ENCODE measurements around the gene RIPK1. TPM values are rescaled to one million over a fixed set of nuclear protein-coding genes. Genes with fewer than 3 reads are reported as not detected.
"Not testable (repeated sequence)": the region's sequence is repeated elsewhere in the genome, so short reads cannot be mapped to it uniquely, and the experiment has no call there.

Gene RIPK1
- total RNA-seq, 1 experiment from 2014 or later: 14.8 TPM

- ChIA-PET POLR2A (ENCODE audit: unreplicated experiment) (no interaction called here), CTCF (interaction anchor here (0.6 to 1.1 kb wide), 2 partner anchors 10 to 103 kb away, joined by 3 to 4 read pairs; no protein-coding TSS in a partner anchor)
- no peaks in the 10 kb centered on the region for H3K9me3 ChIP-seq (ENCODE audit: insufficient read depth, low read depth)
These were observed 79.8 kb downstream of the RIPK1 start for GRCh38 chr6:3147914-3148757.

GRCh38 chr6:3151691-3152090 lies 83.4 kb downstream of the RIPK1 start:
- no peak for DNase-seq
- intact Hi-C loops (cut with micrococcal nuclease; ENCODE audit: unreplicated experiment): no loop called here
- Histone ChIP-seq H3F3A (ENCODE audit: insufficient read depth, low read depth) (no peaks in the 10 kb centered on the region), H3K9me2 (ENCODE audit: insufficient read depth) (no peaks in the 10 kb centered on the region), H3K4me1 (replicated peaks; ENCODE audit: insufficient read depth) (no peaks in the 10 kb centered on the region), H3K27ac (no peak overlapping the region), H3K4me2 (no peak overlapping the region), H4K20me1 (ENCODE audit: insufficient read depth) (no peaks in the 10 kb centered on the region), H3K27me3 (ENCODE audit: insufficient read depth, low read depth) (no peaks in the 10 kb centered on the region), H3K4me3 (no peak overlapping the region), H2AFZ (no peak overlapping the region), H3K9me3 (ENCODE audit: insufficient read depth, low read depth) (no peaks in the 10 kb centered on the region), H3K79me2 (ENCODE audit: low read depth) (no peaks in the 10 kb centered on the region), H3K36me3 (ENCODE audit: low read depth) (no peaks in the 10 kb centered on the region; the same call in 1 of the 2 replicates)
- CTCF ChIA-PET: no interaction called here
- BruUV-seq (replicated peaks): no TSS peak
- POLR2A ChIA-PET (ENCODE audit: unreplicated experiment): no interaction called here
- TF ChIP-seq CTCF (conservative IDR thresholded peaks at IDR 0.05): no peak
- no peak for TF ChIP-seq EZH2 (IDR thresholded peaks at IDR 0.05; ENCODE audit: low read depth)

More at GRCh38 chr6:3147914-3148757, 79.8 kb downstream of the RIPK1 start:
- TF ChIP-seq CTCF (conservative IDR thresholded peaks at IDR 0.05): no peak
- TF ChIP-seq EZH2 (IDR thresholded peaks at IDR 0.05; ENCODE audit: low read depth): no peak
- Histone ChIP-seq H4K20me1 (ENCODE audit: insufficient read depth) (no peaks in the 10 kb centered on the region), H3K27ac (no peak overlapping the region), H3K9me2 (ENCODE audit: insufficient read depth) (no peaks in the 10 kb centered on the region), H3K4me1 (replicated peaks; ENCODE audit: insufficient read depth) (no peaks in the 10 kb centered on the region), H3K79me2 (ENCODE audit: low read depth) (no peaks in the 10 kb centered on the region), H3K4me2 (no peak overlapping the region), H3K4me3 (no peak overlapping the region), H2AFZ (no peak overlapping the region), H3F3A (ENCODE audit: insufficient read depth, low read depth) (no peaks in the 10 kb centered on the region), H3K27me3 (ENCODE audit: insufficient read depth, low read depth) (no peaks in the 10 kb centered on the region), H3K36me3 (ENCODE audit: low read depth) (no peaks in the 10 kb centered on the region; the same call in 1 of the 2 replicates)
- DNase-seq: no peak
- intact Hi-C loops (cut with micrococcal nuclease; ENCODE audit: unreplicated experiment): no loop called here
- no TSS peak for BruUV-seq (replicated peaks)

DNA sequence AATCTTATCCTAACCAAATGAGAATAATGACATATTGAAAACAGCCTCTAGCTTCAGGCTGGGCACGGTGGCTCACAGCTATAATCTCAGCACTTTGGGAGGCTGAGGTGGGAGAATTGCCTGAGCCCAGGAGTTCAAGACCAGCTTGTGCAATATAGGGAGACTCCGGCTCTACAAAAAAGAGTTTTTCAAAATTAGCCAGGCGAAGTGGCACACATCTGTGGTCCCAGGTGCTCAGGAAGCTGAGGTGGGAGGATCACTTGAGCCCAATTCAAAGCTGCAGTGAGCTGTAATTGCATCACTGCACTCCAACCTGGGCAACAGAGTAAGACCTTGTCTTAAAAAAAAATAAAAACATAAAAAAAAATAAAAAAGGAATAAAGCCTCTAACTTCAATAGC lies 84.4 kb downstream of the RIPK1 start:
- ChIA-PET POLR2A (ENCODE audit: unreplicated experiment) (no interaction called here), CTCF (interaction anchor here (0.6 kb wide), 1 partner anchor 19 kb away, joined by 8 read pairs; no protein-coding TSS in a partner anchor)
- no peaks in the 10 kb centered on the region for H4K20me1 ChIP-seq (ENCODE audit: insufficient read depth)
- no peak for TF ChIP-seq EZH2 (IDR thresholded peaks at IDR 0.05; ENCODE audit: low read depth)
- no peak for TF ChIP-seq CTCF (conservative IDR thresholded peaks at IDR 0.05)
- no peak overlapping the region for H2AFZ ChIP-seq
- H3K36me3 ChIP-seq (ENCODE audit: low read depth): no peaks in the 10 kb centered on the region; the same call in 1 of the 2 replicates
- no peak overlapping the region for H3K4me3 ChIP-seq
- H3K4me2 ChIP-seq: no peak overlapping the region
- no peaks in the 10 kb centered on the region for H3K9me2 ChIP-seq (ENCODE audit: insufficient read depth)
- intact Hi-C loops (cut with micrococcal nuclease; ENCODE audit: unreplicated experiment): no loop called here
- no peaks in the 10 kb centered on the region for H3F3A ChIP-seq (ENCODE audit: insufficient read depth, low read depth)
- no peaks in the 10 kb centered on the region for H3K4me1 ChIP-seq (replicated peaks; ENCODE audit: insufficient read depth)
- H3K79me2 ChIP-seq (ENCODE audit: low read depth): no peaks in the 10 kb centered on the region
- no peak for DNase-seq
- no TSS peak for BruUV-seq (replicated peaks)
- H3K27me3 ChIP-seq (ENCODE audit: insufficient read depth, low read depth): no peaks in the 10 kb centered on the region
- no peaks in the 10 kb centered on the region for H3K9me3 ChIP-seq (ENCODE audit: insufficient read depth, low read depth)
- no peak overlapping the region for H3K27ac ChIP-seq

DNA sequence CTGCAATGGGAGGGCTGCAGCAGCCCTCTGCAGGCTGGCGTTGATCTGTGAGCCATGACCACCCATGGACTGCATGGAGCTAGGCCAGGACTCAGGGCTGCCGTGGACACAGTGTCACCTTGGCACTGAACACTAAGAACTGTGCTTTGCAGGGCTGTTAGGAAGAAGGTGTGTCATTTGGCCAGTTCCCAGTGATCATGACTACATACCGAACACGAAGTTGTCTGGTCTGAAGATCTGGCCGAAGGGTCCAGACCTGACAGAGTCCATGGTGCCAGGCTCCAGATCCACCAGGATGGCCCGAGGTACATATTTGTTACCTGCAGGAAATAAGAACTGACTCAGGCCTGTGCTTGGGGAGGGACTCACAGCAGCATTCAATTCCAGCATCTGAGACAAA lies 87.1 kb downstream of the RIPK1 start:
- H3F3A ChIP-seq (ENCODE audit: insufficient read depth, low read depth); H3K4me1 ChIP-seq (replicated peaks; ENCODE audit: insufficient read depth); intact Hi-C loops (cut with micrococcal nuclease; ENCODE audit: unreplicated experiment); BruUV-seq (replicated peaks); H3K9me3 ChIP-seq (ENCODE audit: insufficient read depth, low read depth); H3K4me3 ChIP-seq; H2AFZ ChIP-seq; DNase-seq; H3K36me3 ChIP-seq (ENCODE audit: low read depth); H3K79me2 ChIP-seq (ENCODE audit: low read depth); H3K9me2 ChIP-seq (ENCODE audit: insufficient read depth); H4K20me1 ChIP-seq (ENCODE audit: insufficient read depth); H3K27me3 ChIP-seq (ENCODE audit: insufficient read depth, low read depth); H3K4me2 ChIP-seq; H3K27ac ChIP-seq: not testable (repeated sequence)
- ChIA-PET POLR2A (ENCODE audit: unreplicated experiment) (interaction anchor here (0.6 kb wide), 1 partner anchor 105 kb away, joined by 4 read pairs; no protein-coding TSS in a partner anchor), CTCF (interaction anchor here (0.7 kb wide), 1 partner anchor 97 kb away, joined by 3 read pairs; no protein-coding TSS in a partner anchor)

Measured in PC-9 (cell line).